ENCODE data around the gene IFNB1. TPM values are rescaled to one million over a fixed set of nuclear protein-coding genes. Genes with fewer than 3 reads are reported as not detected.

Gene IFNB1
- total and polyA plus RNA-seq, 2 of the 4 experiments (the other 2 are of a cell fraction) = not detected

GRCh38 chr9:21078702-21079101, 960 bp upstream of the IFNB1 start:
- no peak for DNase-seq
- Histone ChIP-seq H3K27ac (ENCODE audit: insufficient read depth, low read length) (no peak overlapping the region), H3K27me3 (ENCODE audit: control insufficient read depth, insufficient read depth, low read length) (no peaks in the 10 kb centered on the region; the same call in 1 of the 2 replicates), H2AFZ (replicated peaks; ENCODE audit: low read length, poor library complexity) (no peak overlapping the region), H2BK15ac (ENCODE audit: low read depth, low read length) (no peak overlapping the region), H3K23ac (ENCODE audit: low read depth, low read length) (no peak overlapping the region), H3K79me1 (ENCODE audit: low read depth in 1 of 2, low read length in 2 of 2) (no peaks in the 10 kb centered on the region), H4K20me1 (ENCODE audit: insufficient read depth, low read length) (no peaks in the 10 kb centered on the region), H4K91ac (ENCODE audit: insufficient read depth, low read depth, low read length) (no peak overlapping the region), H3K4me1 (ENCODE audit: control insufficient read depth, insufficient read depth, low read length) (no peaks in the 10 kb centered on the region), H3K4me2 (ENCODE audit: low read depth, low read length) (no peak overlapping the region), H2AK5ac (ENCODE audit: low read depth, low read length) (no peak overlapping the region), H4K8ac (ENCODE audit: low read depth in 2 of 2, low read length in 2 of 2) (no peak overlapping the region), H3K18ac (ENCODE audit: low read depth, low read length) (no peak overlapping the region), H2BK20ac (ENCODE audit: low read depth, low read length) (no peak overlapping the region), H3K9me3 (ENCODE audit: control insufficient read depth, insufficient read depth, low read length) (no peaks in the 10 kb centered on the region), H3K36me3 (ENCODE audit: control insufficient read depth, insufficient read depth, low read length) (no peaks in the 10 kb centered on the region), H3K14ac (replicated peaks; ENCODE audit: low read depth, low read length) (no peak overlapping the region), H3K4ac (ENCODE audit: low read depth, low read length) (no peak overlapping the region), H2AK9ac (replicated peaks; ENCODE audit: low read depth, low read length, poor library complexity) (no peak overlapping the region), H3K56ac (ENCODE audit: extremely low read depth, insufficient read depth, low read length) (no peak overlapping the region), H2BK5ac (ENCODE audit: low read depth, low read length, poor library complexity, severe bottlenecking) (no peak overlapping the region), H2BK120ac (ENCODE audit: low read depth, low read length) (no peak overlapping the region), H3K4me3 (ENCODE audit: insufficient read depth, low read depth, low read length) (no peak overlapping the region), H4K5ac (ENCODE audit: low read depth, low read length) (no peak overlapping the region), H3K9ac (ENCODE audit: low read depth, low read length) (no peak overlapping the region), H3K9me1 (ENCODE audit: insufficient read depth, low read length) (no peaks in the 10 kb centered on the region)
- dilution Hi-C loops (cut with HindIII; ENCODE audit: low sequenced_read_pairs, unreplicated experiment) = no loop called here
- TF ChIP-seq RAD21 (IDR thresholded peaks at IDR 0.05; ENCODE audit: low read length) (no peak), RCOR1 (IDR thresholded peaks at IDR 0.05; ENCODE audit: insufficient replicate concordance, low read length) (no peak), ELK1 (IDR thresholded peaks at IDR 0.05; ENCODE audit: borderline replicate concordance, low read depth, low read length) (no peak), RFX5 (IDR thresholded peaks at IDR 0.05; ENCODE audit: low read depth, low read length) (no peak), MAZ (IDR thresholded peaks at IDR 0.05; ENCODE audit: borderline replicate concordance, low read depth, low read length) (no peak), NFE2L2 (IDR thresholded peaks at IDR 0.05; ENCODE audit: low read depth, low read length) (no peak), CEBPB (IDR thresholded peaks at IDR 0.05; ENCODE audit: low read depth, low read length) (no peak), CTCF (conservative IDR thresholded peaks at IDR 0.05; ENCODE audit: low read depth, low read length) (0 out of 2 replicates have a peak, but pooled peaks have one; percentile 0)
- in situ Hi-C loops (cut with MboI; ENCODE audit: low sequenced_read_pairs) = no loop called here
- ChIA-PET POLR2A (ENCODE audit: unreplicated experiment) (no interaction called here), CTCF (no interaction called here)
- no TSS peak for BruUV-seq (replicated peaks)
- ATAC-seq (ENCODE audit: low read depth) = no peak
- WGBS, 2 experiments (ENCODE audit: extremely low coverage in 2 of 2, insufficient read length in 1 of 2) = no CpG with 5 or more reads among the region's 1 CpG
- intact Hi-C loops (cut with micrococcal nuclease) = no loop called here

Measured in IMR-90 (cell line).